Measurements from ENCODE around the gene AKAP1.

AKAP1 gene

DNA sequence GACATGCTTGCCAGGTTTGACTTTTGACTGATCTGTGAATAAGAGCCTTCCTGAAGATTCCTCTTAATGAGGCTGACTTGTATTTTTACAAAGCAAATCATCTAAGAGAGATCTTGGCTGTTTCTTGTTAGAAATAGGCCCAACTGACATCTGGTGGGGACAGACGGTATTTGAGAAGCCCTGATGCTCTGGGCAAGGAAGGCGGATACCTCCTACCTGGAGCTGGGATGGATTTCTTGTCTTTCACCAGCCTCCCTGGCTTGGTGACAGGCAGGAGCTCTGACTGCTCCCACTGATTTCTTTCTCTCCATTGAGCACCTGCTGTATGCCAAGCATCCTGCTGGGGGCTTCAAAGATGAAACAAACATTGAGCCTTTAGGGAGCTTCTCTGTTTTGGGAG lies 40.4 kb downstream of the AKAP1 start:
- no peaks in the 10 kb centered on the region for H3K27me3 ChIP-seq
- H3K36me3 ChIP-seq = peaks cover 25% of the 10 kb centered on the region
- H3K4me1 ChIP-seq = peaks cover 16% of the 10 kb centered on the region
- no peak for TF ChIP-seq CTCF (IDR thresholded peaks at IDR 0.05; ENCODE audit: low read depth, low read length)
- no peak for DNase-seq
- H3K9me3 ChIP-seq = no peaks in the 10 kb centered on the region
- no peak overlapping the region for H3K4me3 ChIP-seq (ENCODE audit: low read depth, low read length)

- Histone ChIP-seq H3K4me3 (ENCODE audit: low read depth, low read length) (no peak overlapping the region), H3K36me3 (peaks cover 23% of the 10 kb centered on the region), H3K27me3 (no peaks in the 10 kb centered on the region), H3K9me3 (no peaks in the 10 kb centered on the region), H3K4me1 (peaks cover 21% of the 10 kb centered on the region)
- TF ChIP-seq CTCF (IDR thresholded peaks at IDR 0.05; ENCODE audit: low read depth, low read length) = no peak
- no peak for DNase-seq
Measured at GRCh38 chr17:57125866-57126265, 40.8 kb downstream of the AKAP1 start.

DNA sequence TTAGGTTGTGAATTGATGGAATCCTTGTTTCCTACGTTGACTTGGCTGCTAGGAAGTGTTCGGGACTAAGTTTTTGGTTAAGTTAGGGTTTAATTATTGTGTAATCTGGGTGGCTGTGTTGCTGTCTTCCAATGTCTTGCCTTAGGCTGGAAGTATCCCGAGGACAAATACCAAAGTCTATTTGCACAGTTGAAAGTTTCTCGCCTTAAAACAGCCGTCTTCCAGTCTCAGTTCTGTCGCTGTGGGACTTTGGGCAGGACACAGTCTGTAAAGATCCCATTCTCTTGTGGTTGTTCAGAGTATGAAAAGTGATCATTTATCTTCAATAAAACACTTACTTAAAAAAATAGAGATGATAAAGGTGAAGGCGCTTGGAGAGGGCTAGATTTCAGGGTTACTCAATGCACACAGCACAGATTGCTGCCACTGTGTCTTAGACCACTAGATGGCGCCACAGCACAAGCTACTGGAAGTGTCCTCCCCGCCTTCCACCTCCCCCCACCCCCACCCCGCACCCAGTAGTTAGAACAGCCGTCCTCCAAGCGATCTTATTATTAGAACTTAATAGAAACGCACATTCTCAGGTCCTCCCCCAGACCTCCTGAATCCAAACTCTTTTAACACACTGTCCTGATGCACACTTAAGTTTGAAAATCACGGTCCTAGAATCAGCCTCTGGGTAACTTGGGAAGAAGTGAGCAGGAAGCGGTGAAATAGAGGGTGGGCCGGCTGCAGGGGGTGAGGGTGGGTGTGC lies 45.8 kb downstream of the AKAP1 start:
- DNase-seq = peak; percentile 87
- H3K9me3 ChIP-seq = no peaks in the 10 kb centered on the region
- peaks cover 9% of the 10 kb centered on the region for H3K4me1 ChIP-seq
- peak; percentile 77 for TF ChIP-seq CTCF (IDR thresholded peaks at IDR 0.05; ENCODE audit: low read depth, low read length)
- no peaks in the 10 kb centered on the region for H3K36me3 ChIP-seq
- H3K27me3 ChIP-seq = no peaks in the 10 kb centered on the region
- H3K4me3 ChIP-seq (ENCODE audit: low read depth, low read length) = peak overlapping the region; percentile 45

GRCh38 chr17:57132663-57133062 lies 47.6 kb downstream of the AKAP1 start:
- Histone ChIP-seq H3K36me3 (no peaks in the 10 kb centered on the region), H3K4me1 (peaks cover 9% of the 10 kb centered on the region), H3K27me3 (no peaks in the 10 kb centered on the region), H3K9me3 (no peaks in the 10 kb centered on the region), H3K4me3 (ENCODE audit: low read depth, low read length) (no peak overlapping the region)
- no peak for DNase-seq
- no peak for TF ChIP-seq CTCF (IDR thresholded peaks at IDR 0.05; ENCODE audit: low read depth, low read length)

- H3K36me3 ChIP-seq = no peaks in the 10 kb centered on the region
- peaks cover 9% of the 10 kb centered on the region for H3K4me1 ChIP-seq
- no peaks in the 10 kb centered on the region for H3K27me3 ChIP-seq
- H3K9me3 ChIP-seq = no peaks in the 10 kb centered on the region
- no peak overlapping the region for H3K4me3 ChIP-seq (ENCODE audit: low read depth, low read length)
- DNase-seq = no peak
- TF ChIP-seq CTCF (IDR thresholded peaks at IDR 0.05; ENCODE audit: low read depth, low read length) = no peak
Measured at GRCh38 chr17:57133486-57133885, 48.4 kb downstream of the AKAP1 start.

GRCh38 chr17:57135026-57135788 lies 50.2 kb downstream of the AKAP1 start:
- no peaks in the 10 kb centered on the region for H3K9me3 ChIP-seq
- no peak overlapping the region for H3K4me3 ChIP-seq (ENCODE audit: low read depth, low read length)
- no peaks in the 10 kb centered on the region for H3K27me3 ChIP-seq
- TF ChIP-seq CTCF (IDR thresholded peaks at IDR 0.05; ENCODE audit: low read depth, low read length) = no peak
- peaks cover 9% of the 10 kb centered on the region for H3K4me1 ChIP-seq
- peak; percentile 34 for DNase-seq
- H3K36me3 ChIP-seq = no peaks in the 10 kb centered on the region

All from BE2C (cell line).